LNCaP clone FGC (cell line): ENCODE measurements around the gene CACNA2D2.

ENCODE experiments used
- DNase-seq: peaks from one replicate; pipeline ENCODE4 v3.0.0-alpha.2; 2011; ENCODE audit warnings: low read depth
- H3K4me3 ChIP-seq: 2 replicates; pipeline ENCODE4 v1.5.1; 2011; ENCODE audit warnings: mild to moderate bottlenecking, low read depth, low read length, control low read depth
- TF ChIP-seq, protein P1 (sequence below): IDR thresholded peaks from 2 replicates; pipeline ENCODE4 v1.5.1; 2012; ENCODE audit warnings: mild to moderate bottlenecking; ENCODE audit not compliant: control insufficient read depth, insufficient read depth; ENCODE audit errors: extremely low read depth

CACNA2D2 gene

DNA sequence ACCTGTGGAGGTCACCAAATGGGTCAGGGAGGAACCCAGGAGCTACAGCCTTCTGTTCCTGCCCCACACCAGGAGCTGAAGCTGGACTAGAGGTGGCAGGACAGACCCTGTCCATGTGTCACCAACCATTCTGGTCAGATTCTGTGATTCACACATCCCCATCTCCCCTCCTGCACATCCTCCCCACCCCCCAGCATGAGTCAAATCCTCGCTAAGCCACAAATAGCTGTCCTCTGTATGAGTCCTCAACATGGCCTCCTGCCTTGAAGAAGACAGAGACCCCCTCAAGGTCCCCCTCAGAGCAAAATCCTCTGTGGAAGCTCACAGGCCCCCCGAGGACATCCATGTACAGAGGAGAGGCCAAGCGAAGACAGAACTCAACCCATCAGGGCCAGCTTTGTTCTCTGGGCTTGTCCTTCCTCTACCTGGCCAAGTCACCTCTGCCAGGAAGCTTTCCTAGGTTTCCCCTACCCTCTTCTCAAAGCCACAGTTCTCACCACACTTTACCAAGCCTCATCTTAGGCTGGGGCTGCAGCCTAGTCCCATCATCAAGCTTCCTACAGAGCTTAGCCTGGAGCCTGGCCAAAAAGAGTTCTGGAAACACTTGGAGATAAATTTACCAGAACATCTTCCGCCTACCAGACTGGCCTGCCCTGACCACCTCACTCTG, 17.1 kb downstream of the CACNA2D2 start:
- H3K4me3 ChIP-seq = no peak overlapping the region
- no peak for DNase-seq
- TF ChIP-seq, protein P1, sequence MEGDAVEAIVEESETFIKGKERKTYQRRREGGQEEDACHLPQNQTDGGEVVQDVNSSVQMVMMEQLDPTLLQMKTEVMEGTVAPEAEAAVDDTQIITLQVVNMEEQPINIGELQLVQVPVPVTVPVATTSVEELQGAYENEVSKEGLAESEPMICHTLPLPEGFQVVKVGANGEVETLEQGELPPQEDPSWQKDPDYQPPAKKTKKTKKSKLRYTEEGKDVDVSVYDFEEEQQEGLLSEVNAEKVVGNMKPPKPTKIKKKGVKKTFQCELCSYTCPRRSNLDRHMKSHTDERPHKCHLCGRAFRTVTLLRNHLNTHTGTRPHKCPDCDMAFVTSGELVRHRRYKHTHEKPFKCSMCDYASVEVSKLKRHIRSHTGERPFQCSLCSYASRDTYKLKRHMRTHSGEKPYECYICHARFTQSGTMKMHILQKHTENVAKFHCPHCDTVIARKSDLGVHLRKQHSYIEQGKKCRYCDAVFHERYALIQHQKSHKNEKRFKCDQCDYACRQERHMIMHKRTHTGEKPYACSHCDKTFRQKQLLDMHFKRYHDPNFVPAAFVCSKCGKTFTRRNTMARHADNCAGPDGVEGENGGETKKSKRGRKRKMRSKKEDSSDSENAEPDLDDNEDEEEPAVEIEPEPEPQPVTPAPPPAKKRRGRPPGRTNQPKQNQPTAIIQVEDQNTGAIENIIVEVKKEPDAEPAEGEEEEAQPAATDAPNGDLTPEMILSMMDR = no peak

DNA sequence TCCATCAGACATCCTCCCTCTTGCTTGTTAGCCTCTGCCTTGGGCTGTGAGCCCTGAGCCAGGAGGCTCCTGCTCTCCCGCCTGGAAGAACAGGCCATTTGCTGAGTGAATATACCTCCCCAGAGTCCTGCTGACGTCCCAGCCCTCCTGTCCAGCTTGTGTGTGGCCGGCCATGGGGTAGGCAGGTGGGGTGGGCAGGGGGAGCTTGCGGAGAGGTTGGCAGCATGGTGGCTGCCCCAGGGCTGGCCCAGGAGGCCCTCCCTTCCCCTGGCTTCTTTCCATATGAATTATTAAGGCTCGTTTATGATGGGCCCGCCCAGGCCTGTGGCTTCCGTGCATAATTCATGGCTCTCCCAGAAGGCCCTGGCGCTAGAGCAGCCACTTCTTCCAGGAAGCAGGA, 18.7 kb downstream of the CACNA2D2 start:
- DNase-seq = no peak
- H3K4me3 ChIP-seq = no peak overlapping the region
- TF ChIP-seq, protein P1 = no peak

DNA sequence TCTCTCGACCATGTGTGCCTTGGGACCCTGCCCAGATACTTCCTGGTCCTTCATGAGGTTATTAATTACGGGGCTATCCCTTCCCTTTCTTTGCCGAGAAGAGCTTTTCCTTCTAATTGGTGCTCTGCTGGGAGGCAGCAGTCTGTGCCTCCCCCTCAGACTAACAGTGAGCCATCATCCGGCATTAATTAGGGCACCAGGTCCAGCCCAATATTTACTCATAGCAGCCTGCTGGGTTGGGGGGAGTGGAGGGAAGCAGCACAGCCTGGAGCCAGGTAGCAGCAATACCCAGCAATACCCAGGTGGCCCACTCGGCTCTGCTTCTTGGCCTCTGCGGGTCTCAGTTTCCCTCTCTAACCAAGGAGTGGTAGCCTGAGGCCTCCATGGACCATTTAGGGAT, 20.1 kb downstream of the CACNA2D2 start:
- TF ChIP-seq, protein P1 = no peak
- no peak for DNase-seq
- no peak overlapping the region for H3K4me3 ChIP-seq

- no peak overlapping the region for H3K4me3 ChIP-seq
- TF ChIP-seq, protein P1 = no peak
Observed at GRCh38 chr3:50481992-50482391, 21.4 kb downstream of the CACNA2D2 start.

GRCh38 chr3:50480471-50480870, 23.0 kb downstream of the CACNA2D2 start:
- DNase-seq = no peak
- TF ChIP-seq, protein P1 = no peak
- H3K4me3 ChIP-seq = no peak overlapping the region

More at GRCh38 chr3:50481992-50482391, 21.4 kb downstream of the CACNA2D2 start:
- DNase-seq = no peak

GRCh38 chr3:50479523-50479922, 23.9 kb downstream of the CACNA2D2 start:
- no peak overlapping the region for H3K4me3 ChIP-seq
- DNase-seq = no peak
- TF ChIP-seq, protein P1 = no peak
